Activated CD4-positive, CD25-positive, alpha-beta regulatory T cell (primary cell): ENCODE data around the gene ACOX1.

ENCODE experiments used
- DNase-seq, 4 experiments: peaks; one replicate each; lab custom pipeline; 2025; lab: John Stamatoyannopoulos, UW

ACOX1 gene

GRCh38 chr17:75909051-75909811, 69.7 kb downstream of the ACOX1 start:
- no peak for DNase-seq

GRCh38 chr17:75908201-75908600, 70.8 kb downstream of the ACOX1 start:
- DNase-seq = no peak

- DNase-seq = no peak
These were observed 72.7 kb downstream of the ACOX1 start for GRCh38 chr17:75906143-75906884.

- peak; percentile 87 to 95 (median 90) for DNase-seq
These were observed 74.0 kb downstream of the ACOX1 start, which contains the start of gene MRPL38 for GRCh38 chr17:75904749-75905521. Gene MRPL38 (minus strand): TSS chr17:75904884. CDS start chr17:75904875, 9 bp downstream.

- DNase-seq = no peak
These were observed 76.6 kb downstream of the ACOX1 start for GRCh38 chr17:75902406-75902805.

- DNase-seq = no peak
These were observed 77.2 kb downstream of the ACOX1 start for GRCh38 chr17:75901727-75902126.

- no peak for DNase-seq
These were observed 78.1 kb downstream of the ACOX1 start for GRCh38 chr17:75900691-75901533.

- DNase-seq = no peak
These were observed 79.0 kb downstream of the ACOX1 start for GRCh38 chr17:75899767-75900468.

- no peak for DNase-seq
These were observed 79.6 kb downstream of the ACOX1 start for GRCh38 chr17:75899353-75899752.

GRCh38 chr17:75898791-75899190, 80.2 kb downstream of the ACOX1 start:
- DNase-seq = no peak

GRCh38 chr17:75898065-75898464, 80.9 kb downstream of the ACOX1 start:
- DNase-seq = no peak

GRCh38 chr17:75897160-75898019, 81.6 kb downstream of the ACOX1 start:
- DNase-seq = no peak

- peak; percentile 53 to 69 (median 64) for DNase-seq
These were observed 82.4 kb downstream of the ACOX1 start, which contains the start of gene TRIM65 for GRCh38 chr17:75896415-75897159. Gene TRIM65 (minus strand): TSS chr17:75896951. CDS start chr17:75896937, 14 bp downstream.

GRCh38 chr17:75895370-75896155, 83.4 kb downstream of the ACOX1 start:
- no peak for DNase-seq

GRCh38 chr17:75894049-75894733, 84.8 kb downstream of the ACOX1 start:
- DNase-seq = no peak

- DNase-seq = no peak
These were observed 85.5 kb downstream of the ACOX1 start for GRCh38 chr17:75893305-75894048.
